GM18520 (cell line): ENCODE results near the gene DOCK4.

ENCODE experiments used
- ATAC-seq: cut with Tn5 transposase; IDR thresholded peaks from one replicate; pipeline ENCODE4 v1.9.1; 2021; ENCODE audit not compliant: unreplicated experiment

The DOCK4 gene

DNA sequence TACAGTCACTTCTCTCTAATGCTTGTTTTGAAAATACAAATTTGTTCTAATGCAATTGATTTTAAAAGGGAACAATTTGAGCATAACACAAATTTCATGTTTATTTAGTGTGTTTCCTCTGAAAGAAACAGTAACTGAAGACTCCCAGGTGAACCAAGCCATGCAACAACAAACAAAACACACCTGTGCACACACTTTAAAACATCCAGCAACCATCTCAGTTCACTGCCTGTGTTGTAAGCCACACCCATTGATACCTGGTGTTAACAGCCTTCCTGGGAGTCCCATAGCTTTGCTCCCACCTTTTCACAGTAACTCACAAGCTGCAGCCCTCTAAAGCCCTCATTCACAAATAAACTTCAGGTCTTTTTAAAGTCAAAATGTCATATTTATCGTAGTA, 89.3 kb downstream of the DOCK4 start:
- ATAC-seq: no peak

DNA sequence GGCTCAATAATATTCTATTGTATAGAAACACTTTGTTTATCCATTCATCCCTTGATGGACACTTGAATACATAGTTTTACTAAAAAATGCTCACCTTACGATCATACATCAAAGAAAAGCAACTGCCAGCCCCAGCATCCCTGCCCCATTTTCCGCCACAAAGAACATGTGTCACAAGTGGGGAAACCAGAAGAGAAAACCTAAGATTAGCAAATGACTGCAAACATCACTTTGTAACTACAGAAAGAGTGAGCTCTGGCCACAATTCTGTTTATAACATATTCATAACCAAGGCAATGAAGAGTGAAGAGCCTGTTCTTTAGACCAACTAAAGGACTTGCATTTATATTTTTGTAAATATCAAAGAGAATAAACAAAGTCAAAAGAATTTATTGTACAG, 89.8 kb downstream of the DOCK4 start:
- ATAC-seq: no peak

DNA sequence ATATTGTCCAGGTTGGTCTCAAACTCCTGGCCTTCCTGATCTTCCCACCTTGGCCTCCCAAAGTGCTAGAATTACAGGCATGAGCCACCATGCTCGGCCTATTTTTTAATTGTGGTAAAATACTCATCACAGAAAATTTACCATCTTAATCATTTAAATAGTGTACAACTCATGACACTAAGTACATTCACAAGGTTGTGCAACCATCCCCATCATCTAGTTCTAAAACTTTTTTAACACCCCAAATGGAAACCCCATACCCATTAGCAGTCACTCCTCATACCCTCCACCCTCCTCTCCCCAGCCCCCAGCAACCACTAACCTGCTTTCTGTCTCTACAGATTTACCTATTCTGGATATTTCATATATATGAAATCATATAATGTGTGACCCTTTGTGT, 90.3 kb downstream of the DOCK4 start:
- no peak for ATAC-seq

DNA sequence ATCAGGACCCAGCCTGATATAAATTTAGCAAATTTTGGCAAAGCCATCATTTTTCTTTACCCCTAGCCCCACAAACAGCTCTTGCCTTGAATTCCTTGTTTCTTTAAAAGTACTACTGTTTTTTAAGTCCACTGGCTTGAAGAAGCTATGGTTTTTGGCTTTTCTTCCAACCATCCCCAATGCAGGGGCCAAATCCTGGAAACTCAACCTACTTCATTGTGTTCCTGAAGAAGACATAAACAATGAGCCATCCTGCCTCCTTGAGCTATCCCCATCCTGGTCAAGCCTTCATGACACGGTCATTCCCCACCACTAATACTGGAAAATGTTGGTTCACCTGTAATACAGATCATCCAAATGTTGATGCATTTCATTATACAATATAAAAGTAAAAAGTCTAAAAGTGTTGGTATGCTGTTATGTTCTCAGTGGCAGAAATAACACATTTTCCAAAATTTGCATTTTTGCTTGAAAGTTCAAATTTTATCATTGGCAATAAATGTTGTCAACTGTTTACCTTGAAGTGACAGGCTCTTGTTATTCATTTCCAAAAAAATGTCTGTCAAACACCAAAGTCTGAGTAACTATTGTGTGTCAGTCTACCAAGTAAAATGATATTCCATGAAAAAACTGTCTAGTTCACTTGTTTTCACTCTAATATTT, 92.2 kb downstream of the DOCK4 start:
- no peak for ATAC-seq

DNA sequence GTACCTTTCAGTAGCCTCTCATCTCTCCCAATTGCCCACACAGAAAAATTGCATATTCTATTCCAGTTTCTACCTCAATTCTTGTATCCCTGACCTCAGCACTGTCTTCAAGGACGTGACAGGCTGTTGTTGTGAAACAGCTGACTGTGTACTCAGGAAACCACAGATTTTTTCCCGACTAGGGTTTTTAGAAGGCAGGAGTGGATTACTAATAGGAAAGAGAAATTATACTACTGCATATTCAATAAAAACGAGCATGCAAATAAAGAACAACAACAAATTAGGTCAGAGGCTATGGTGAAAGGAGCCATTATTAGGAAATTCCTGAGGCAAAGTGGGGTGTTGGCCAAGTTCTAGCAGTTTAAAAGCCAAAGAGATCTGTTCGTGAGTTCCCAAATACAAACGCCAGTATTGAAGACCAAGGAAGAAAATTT, 93.4 kb downstream of the DOCK4 start:
- no peak for ATAC-seq

DNA sequence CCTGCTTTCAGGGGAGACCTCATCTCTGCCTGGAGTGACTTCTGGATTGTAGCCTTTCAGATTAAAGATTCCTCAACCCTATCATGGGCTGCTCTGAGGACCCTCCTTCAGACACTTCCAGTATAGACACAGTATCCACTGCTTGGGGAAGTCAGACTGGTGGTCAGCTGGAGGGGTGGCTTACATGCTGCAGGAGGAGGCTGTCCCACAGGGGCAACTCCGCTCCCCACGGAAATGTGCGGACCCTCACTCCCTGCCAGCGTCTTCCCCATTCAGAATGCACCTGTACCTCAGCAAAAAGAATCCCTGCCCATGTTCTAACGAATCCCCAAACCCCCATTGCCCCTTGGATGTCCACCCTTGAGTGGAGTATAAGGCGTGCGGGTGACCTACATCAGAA, 95.5 kb downstream of the DOCK4 start:
- ATAC-seq: no peak

DNA sequence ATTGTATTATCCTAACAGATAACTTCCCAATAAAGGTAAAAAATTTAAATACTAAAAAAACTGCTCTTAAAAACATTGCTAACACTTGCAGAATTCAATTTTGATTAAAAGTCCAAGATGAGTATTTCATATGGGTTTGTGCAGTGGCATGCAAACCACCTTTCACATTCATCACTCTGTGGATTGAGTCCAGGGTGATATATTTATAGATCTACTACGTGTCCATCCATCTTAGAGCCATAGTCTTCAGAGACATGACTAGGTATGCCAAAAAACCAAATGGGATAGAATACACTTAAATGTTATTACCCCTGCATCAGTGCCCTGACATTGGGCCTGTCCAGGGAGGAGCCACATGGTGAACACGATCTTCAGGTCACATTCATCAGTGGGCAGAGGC, 96.0 kb downstream of the DOCK4 start:
- ATAC-seq: no peak

DNA sequence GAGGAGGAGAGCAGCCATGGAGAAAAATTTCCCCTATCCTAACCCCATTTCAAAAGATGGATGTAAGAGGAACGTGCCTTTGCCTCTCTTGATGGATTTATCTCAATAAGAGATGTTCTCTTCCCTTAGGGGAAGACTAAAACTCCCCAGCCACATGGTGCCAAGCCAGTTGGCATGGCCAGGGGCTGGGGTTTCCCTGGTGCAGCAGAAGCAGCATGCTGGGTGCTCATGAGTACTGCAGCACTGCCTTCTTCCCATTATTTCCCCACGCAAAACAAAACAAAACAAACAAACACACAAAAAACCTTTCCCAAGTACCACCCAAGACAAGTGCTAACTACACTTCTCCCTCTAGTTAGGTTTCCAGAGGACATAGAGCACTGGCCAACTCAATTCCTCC, 97.2 kb downstream of the DOCK4 start:
- no peak for ATAC-seq

DNA sequence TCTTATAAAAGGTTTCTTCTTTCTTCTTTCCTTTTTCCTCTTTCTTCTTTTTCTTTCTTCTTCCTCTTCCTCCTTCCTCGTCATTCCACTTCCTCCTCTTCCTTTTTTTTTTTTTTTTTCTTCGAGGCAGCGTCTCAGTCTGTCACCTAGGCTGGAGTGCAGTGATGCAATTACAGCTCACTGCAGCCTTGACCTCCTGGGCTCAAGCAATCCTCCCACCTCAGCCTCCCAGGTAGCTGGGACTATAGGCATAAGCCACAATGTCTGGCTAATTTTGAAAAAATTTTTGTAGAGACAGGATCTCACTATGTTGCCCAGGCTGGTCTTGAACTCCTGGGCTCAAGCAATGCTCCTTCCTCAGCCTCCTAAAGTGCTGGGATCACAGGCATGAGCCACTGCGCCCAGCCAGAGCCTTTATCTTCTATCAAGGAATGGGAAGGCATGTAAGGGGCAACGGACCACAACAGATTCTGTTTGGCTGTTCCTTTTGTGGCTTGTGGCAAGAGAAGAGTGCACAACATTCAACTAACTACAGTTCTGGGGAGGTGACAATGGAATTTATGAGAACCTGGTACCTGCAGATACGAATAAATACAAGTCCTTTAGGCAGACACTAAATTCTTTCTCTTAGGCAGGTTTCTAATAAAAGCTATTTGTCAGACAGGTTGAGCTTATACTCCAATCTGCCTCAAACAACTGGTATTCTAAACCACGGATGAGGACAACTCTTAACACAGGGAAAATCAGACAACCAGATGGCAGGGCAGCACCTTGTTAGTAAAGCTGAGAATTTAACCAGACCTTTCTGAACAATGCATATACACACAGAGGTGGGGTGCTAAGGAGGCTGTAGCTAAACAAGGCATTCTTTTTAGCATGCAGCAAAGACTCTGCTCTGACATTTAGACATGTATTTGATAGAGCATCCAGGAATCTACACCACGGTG, 100.3 kb downstream of the DOCK4 start:
- no peak for ATAC-seq

DNA sequence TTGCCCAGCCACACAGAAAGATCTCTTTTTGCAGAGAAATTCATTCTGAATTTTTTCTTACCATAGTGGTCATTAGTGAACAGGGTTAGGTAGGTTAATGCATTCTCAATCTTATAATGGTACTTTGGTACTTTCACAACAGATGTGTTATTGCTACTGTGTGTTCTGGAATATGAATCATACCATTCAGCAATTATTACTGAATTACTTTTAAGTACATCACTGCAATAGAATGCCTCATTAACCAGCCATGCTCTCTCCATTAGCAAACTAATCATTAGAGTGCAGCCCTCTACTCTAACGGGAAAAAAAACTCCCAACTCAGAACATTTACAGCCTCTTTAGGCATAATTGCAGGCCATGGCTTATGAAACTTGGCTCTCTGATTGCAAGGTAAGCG, 102.1 kb downstream of the DOCK4 start:
- no peak for ATAC-seq

DNA sequence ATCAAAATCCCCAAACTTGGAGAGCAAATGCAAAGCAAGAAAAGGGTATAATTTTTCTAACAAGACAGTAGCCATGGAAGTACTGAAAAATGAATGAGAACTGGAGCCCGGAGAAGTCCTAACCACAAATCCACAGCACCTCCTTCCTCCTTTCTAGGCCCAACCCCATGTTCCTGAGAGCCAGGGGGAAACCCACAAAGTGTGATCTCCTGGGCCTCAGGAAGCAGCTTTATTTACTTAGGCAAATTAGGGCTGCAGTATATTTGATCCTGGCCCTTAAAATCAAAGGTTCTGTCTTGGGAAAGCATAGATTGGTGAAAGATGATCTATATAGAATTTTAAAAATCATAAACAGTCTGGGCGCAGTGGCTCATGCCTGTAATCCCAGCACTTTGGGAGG, 103.0 kb downstream of the DOCK4 start:
- no peak for ATAC-seq

DNA sequence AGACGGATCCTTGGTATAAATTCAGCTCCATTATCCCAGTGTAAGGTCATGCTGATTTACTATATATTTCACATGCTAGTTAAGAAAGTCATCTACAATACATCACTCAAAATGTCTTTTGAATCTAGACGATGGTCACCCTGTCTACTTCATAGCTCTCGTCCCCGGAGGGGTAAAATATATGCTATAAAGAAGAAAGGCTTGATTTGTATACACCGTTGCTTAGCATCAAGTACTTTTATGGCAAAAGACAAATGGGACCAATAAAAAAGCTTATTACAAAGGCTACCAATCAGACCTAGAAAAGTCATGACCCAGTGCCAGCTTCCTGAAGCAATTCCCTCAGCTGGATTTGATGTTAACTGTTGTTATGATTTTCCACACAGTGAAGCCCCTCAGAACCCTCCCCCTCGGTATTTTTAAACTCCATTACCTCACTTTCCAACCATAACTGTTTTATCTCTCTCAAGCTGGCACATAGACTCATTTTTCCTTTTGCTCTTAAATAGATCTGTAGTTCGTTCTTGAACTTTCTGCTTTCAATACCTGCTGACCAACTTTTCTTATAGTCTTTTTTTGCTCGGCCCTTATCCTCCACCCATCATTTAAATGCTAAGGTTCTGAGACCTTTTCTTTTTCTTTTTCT, 104.9 kb downstream of the DOCK4 start:
- no peak for ATAC-seq

DNA sequence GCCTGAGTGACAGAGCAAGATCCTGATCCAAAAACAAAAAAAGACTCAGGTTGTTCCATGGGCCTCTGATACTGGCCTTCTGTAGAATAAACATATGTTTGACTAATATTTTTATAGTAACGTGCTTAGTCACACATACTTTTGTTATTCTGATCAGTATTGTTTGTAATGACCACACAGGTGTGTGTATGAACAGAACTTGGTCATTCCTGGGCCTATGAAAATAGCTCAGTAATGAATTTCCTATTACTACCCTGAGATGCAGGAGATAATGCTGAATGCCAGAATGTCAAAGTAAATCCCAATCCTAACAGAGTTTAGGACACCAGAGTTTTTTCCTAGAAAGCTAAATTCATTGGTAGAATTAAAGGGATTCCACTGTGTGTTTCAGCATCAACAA, 108.7 kb downstream of the DOCK4 start:
- no peak for ATAC-seq

DNA sequence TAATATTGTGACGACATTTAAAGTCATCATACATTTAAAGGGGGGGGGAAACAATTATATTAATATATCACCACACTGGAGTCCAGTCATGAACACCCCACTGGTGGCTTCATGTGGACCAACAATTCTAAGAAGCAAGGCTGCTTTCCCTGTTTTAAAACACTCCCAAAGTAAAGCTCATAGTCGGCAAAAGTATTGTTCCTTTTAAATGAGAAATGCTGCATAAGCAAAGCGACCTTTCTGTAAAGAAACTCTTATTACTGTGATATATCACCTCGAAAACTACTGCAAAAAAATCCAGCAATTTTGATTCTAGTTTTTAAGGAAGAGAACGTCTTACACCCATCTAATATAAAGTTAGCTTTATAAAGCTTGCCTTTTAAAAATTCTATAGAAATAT, 112.8 kb downstream of the DOCK4 start:
- no peak for ATAC-seq

DNA sequence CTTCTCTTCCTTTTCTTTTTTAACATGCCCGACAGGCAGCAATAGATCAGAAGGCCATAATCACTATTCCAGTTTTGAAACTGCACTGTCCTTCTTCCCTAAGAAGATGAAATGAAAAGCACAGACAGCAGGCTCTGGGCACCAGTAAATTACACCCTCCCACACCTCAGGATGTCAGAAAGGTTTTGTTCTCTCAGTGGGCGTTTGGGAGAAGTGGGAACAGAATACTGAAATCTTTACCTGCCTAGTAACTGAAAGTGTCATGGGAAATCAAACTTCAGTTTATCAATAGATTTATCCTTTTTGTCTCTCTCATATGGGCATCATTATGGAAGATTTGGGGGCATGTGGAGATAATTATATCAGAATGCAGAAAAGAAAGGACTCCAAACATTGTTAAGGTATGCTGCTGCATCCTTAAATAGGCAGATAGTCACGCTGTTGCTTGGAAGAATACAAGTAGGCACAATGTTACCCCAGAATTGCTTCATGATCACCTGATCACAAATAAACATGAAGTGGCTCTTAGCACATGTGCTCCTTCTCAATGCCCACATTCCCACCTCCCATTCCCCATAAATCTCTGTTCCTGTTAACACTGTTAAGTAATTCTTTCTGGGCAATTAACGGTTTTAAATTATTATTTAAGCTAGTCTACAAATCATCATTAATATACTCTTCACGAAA, 113.3 kb downstream of the DOCK4 start:
- no peak for ATAC-seq

DNA sequence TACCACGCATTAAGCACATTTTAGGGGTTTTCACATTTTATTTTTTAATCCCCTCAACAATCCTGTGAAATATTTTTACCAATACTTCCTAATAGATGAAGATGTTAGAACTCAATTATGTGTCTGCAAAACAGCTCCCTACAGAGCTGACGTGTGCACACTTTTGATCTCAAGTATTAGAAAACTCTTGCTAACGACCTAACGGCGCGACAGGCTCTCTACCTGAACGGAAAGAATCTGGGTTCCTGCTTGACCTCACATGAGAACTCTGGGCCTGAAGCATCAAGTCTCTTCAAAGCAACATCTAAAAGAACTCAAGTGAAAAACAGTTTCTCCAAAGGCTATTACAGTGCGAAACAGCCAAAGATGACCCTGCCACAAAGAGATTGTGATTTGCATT, 113.9 kb downstream of the DOCK4 start:
- no peak for ATAC-seq

DNA sequence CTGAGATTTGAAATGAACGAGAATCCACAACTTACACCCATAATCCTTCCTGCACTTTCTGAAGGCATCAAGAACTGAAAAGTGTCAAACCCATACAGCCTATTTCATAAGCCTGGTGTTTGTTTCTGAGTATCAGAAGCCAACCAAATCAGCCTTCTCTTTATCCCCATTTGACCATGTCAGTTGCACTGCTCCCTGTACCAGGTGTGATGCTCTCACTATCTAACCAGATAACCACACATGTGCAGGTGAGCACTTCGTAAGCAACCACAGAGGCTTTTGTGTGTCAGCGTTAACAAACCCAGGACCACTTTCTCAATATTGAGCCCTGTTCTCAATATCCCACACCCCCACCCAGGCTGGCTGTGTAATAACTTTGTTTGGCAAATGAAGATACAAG, 114.4 kb downstream of the DOCK4 start:
- ATAC-seq: no peak

DNA sequence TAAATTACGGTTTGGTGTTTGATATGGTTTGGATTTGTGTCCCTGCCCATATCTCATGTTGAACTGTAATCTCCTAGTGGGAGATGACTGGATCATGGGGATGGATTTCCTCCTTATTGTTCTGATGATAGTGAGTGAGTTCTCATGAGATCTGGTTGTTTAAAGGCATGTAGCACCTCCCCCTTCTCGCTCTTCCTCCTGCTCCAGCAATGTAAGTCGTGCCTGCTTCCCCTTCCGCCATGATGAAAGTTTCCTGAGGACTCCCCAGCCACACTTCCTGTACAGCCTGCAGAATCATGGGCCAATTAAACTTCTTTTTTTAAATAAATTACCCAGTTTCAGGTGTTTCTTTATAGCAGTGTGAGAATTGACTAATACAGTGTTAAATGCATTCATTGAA, 116.6 kb downstream of the DOCK4 start:
- no peak for ATAC-seq

DNA sequence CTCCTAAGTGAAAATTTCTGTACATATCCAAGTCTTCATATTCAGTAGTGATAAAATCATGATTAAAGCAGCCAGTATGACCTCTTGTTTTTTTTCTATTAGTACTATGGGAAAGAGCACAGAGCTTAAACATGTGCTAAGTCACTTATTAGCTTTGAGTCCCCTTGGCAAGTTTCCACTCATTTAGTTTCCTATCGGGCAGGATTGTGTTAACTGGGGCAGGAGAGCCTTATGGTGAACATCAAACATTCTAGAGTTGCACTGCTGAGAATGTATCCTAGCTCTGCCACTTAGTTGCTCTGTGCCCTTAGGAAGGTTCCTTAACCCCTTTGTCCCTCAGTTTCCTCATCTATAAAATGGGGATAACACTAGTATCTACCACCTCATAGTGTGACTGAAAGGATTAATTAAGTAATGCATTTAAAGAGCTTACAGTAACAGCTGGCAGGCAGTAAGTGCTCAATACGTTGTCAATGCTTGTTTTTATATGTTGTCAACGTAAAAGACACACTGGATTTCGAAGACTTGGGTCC, 117.6 kb downstream of the DOCK4 start:
- ATAC-seq: no peak

DNA sequence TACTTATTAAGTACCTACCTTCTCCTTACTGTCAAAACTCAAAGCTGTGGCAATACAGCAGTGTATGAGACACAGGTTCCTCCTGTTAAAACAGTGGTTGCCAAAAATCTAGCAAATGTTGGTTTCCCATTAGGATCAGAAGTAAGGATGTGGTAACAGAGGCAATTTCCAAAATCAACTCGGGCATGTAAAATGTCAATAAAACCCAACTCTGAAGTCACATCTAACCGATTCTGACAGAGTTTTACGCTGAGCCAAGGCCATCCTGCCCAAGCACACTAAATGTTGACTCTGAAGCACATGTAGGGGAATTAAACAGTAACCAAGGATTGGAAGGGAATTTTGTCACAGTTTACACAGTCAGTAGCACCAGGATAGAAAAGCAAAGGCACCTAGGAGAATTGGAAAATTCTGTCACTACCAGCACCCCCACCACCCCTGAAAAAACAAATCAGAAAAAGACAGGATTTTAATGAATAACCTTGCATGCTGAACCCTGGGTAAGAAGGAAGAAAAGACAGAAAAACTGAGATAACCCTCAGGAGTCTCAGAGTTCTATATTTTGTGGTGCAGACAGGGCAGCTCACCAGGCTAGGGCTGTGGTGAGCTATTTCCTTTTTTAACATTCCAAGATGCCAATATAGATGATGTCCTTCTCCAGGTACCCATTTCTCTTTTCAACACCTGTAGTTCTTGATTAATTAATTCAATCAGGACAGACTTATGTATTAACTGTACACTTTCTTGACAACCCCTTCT, 119.5 kb downstream of the DOCK4 start:
- ATAC-seq: no peak
